Gastrocnemius medialis (tissue), 4 donors: ENCODE data around the gene RSPH1. TPM values are rescaled to one million over a fixed set of nuclear protein-coding genes. Genes with fewer than 3 reads are reported as not detected.

Experiments
- ATAC-seq, 2 donors: fragments of 150-250 bp; one replicate each; pipeline ENCODE4 v1.9.1; 2016
- DNase-seq, 2 donors: peaks; one replicate each; pipeline ENCODE4 v3.0.0-alpha.2; 2019
- H3K27ac ChIP-seq, 4 donors: fragments of 200-600 bp; sonication (generic); 1 replicate in 1 of 4; 2 replicates in 3 of 4; pipeline ENCODE4 v1.5.1; 2016 to 2018; ENCODE audit warnings: mild to moderate bottlenecking in 2 of 4, moderate library complexity in 1 of 4
- H3K27me3 ChIP-seq, 3 donors: fragments of 200-600 bp; sonication (generic) in 2 of 3; 1 replicate in 1 of 3; 2 replicates in 2 of 3; pipeline versions ENCODE4 v1.5.1 to v1.6.0; 2016 to 2019; ENCODE audit warnings: mild to moderate bottlenecking in 1 of 3, moderate library complexity in 1 of 3
- H3K36me3 ChIP-seq, 2 donors: fragments of 200-600 bp; sonication (generic) in 1 of 2; one replicate each; pipeline ENCODE4 v1.5.1; 2017 to 2018
- H3K4me1 ChIP-seq, 2 donors: fragments of 200-600 bp; sonication (generic) in 1 of 2; one replicate each; pipeline ENCODE4 v1.5.1; 2016 to 2017; ENCODE audit warnings: mild to moderate bottlenecking in 2 of 2
- H3K4me3 ChIP-seq, 4 donors: fragments of 200-600 bp; sonication (generic) in 3 of 4; 1 replicate in 1 of 4; 2 replicates in 3 of 4; pipeline ENCODE4 v1.5.1; 2016 to 2019; ENCODE audit warnings: mild to moderate bottlenecking in 2 of 4
- H3K9me3 ChIP-seq, 3 donors: fragments of 200-600 bp; sonication (generic) in 2 of 3; 1 replicate in 1 of 3; 2 replicates in 2 of 3; pipeline ENCODE4 v1.5.1; 2016 to 2019
- CTCF ChIP-seq, 5 experiments: fragments of 450-650 bp in 3 of 5; fragments of 200-600 bp in 2 of 5; sonication (generic) in 2 of 5; IDR thresholded peaks in 4 of 5; conservative IDR thresholded peaks in 1 of 5; 1 replicate in 4 of 5; 2 replicates in 1 of 5; pipeline ENCODE4 v1.5.1; 2016 to 2019; ENCODE audit warnings: antibody characterized with exemption in 5 of 5, mild to moderate bottlenecking in 3 of 5, moderate library complexity in 3 of 5
- POLR2A ChIP-seq, 2 donors: fragments of 450-650 bp; IDR thresholded peaks; one replicate each; pipeline ENCODE4 v1.6.1; 2017; ENCODE audit warnings: antibody characterized with exemption in 2 of 2, mild to moderate bottlenecking in 2 of 2, moderate library complexity in 2 of 2
- in situ Hi-C, 4 donors: fragments of 200-750 bp; cut with MboI; loops; one replicate each; pipeline versions ENCODE4 v1.15.0 to v1.8.0; 2017; ENCODE audit warnings: low sequenced_read_pairs in 4 of 4
- intact Hi-C: fragments of 100-400 bp; cut with DNase I; formaldehyde crosslinking; loops from one replicate; pipeline ENCODE4 v1.15.1; 2023; ENCODE audit warnings: low total_unique reads
- total RNA-seq, 4 donors: library from RNA; depleted of rRNA; stranded (reverse); fragments of >200 nt; gene quantifications; one replicate each; pipeline versions ENCODE4 v1.1.0 to v1.2.3, GENCODE V29; 2016

The RSPH1 gene
- total RNA-seq, 4 donors from 2014 or later: 0.29 TPM; not detected in 3

DNA sequence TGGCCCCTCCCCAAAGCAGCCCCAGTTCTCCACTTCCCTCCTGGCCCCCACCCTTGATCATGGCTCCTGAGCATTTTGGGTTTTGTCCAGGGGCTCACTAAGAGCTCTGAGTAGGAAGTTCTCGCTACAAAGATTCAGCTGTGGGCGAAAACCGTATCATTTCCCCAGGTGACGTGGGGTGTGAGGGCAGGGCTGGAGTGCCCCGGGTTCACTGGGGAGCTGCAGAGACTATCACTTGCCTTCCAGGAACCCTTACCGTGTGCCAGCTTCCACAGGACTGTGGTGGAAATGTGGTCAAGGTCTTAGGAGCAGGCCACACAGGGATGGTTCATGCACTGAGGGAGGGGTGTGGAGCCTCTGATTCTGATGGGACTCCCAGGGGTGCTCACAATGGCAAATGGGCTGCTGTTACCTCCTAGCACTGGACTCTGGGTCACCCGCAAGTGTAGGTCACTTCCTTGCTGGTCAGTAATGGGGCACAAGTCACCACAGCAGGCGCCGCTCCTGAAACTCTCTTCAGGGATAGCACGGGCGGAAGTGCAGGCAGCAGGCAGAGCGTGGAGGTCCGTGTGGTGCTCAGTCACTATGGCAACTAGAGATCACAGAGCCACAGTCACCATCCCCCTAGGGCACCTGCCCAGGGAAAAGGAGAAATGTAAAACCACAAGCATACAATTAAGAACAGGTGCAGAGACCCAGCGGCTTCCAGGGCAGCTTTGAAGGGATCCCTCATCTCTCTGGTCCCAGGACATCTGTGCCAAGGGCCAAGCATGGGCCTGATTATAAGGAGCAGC is 35.4 kb downstream of the RSPH1 start:
- ATAC-seq (no peak), DNase-seq (no peak)
- Histone ChIP-seq H3K27me3 (peaks cover 0 to 4% (median 0%) of the 10 kb centered on the region in 3 donors), H3K27ac (no peak overlapping the region), H3K4me3 (no peak overlapping the region), H3K36me3 (no peaks in the 10 kb centered on the region), H3K9me3 (no peaks in the 10 kb centered on the region), H3K4me1 (no peaks in the 10 kb centered on the region)
- in situ Hi-C loops: loop anchor here in 3 of 4 donors (25.0 kb wide), 2 partner anchors 102 to 323 kb away; no protein-coding TSS in a partner anchor
- no peak for TF ChIP-seq CTCF (IDR thresholded peaks at IDR 0.05 in 4 of 5, conservative IDR thresholded peaks at IDR 0.05 in 1 of 5)
- no peak for TF ChIP-seq POLR2A (IDR thresholded peaks at IDR 0.05)
- intact Hi-C loops: no loop called here

DNA sequence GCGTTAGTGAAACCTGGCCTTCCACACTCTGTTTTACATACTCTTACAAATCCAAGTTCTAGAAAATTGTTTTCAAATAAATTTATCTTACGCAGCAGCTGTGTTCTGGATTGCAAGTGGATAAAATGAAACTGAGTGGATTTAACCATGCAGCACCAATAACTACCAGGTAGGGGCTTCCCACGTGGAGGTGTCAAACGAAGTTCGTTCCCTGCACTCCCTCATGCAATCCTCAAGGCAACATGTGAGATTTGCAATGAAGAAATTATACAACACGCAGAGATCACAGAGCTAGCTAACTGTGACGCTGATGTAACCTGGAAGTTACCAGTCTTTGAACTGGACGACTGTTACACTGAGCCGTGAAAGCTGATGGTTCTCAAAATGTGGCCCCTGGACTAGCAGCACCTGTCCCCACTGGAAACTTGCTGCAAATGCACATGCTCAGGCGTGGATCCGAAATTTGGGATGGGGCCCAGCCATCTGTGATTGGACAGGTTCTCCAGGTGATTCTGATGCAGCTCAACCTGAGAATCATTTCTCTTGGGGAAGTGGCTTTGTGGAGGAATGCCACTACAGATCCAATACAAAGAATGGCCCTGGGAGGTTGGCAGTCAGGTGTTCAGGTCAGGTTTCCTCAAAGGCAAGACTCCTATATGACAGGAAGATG is 36.3 kb downstream of the RSPH1 start:
- Histone ChIP-seq H3K36me3 (no peaks in the 10 kb centered on the region), H3K4me1 (no peaks in the 10 kb centered on the region), H3K4me3 (no peak overlapping the region), H3K27ac (no peak overlapping the region), H3K27me3 (peaks cover 0 to 7% (median 0%) of the 10 kb centered on the region in 3 donors), H3K9me3 (no peaks in the 10 kb centered on the region)
- TF ChIP-seq POLR2A (IDR thresholded peaks at IDR 0.05): no peak
- no peak for TF ChIP-seq CTCF (IDR thresholded peaks at IDR 0.05 in 4 of 5, conservative IDR thresholded peaks at IDR 0.05 in 1 of 5)
- ATAC-seq: no peak
- intact Hi-C loops (loop anchor here (10.0 kb wide), 1 partner anchor 135 kb away; no protein-coding TSS in a partner anchor), in situ Hi-C loops (loop anchor here (10.0 to 25.0 kb wide), 3 partner anchors 103 to 322 kb away; no protein-coding TSS in a partner anchor)
- no peak for DNase-seq

- no peaks in the 10 kb centered on the region for H3K4me1 ChIP-seq
- H3K4me3 ChIP-seq: no peak overlapping the region
- H3K9me3 ChIP-seq: no peaks in the 10 kb centered on the region
- no peaks in the 10 kb centered on the region for H3K36me3 ChIP-seq
- TF ChIP-seq CTCF (IDR thresholded peaks at IDR 0.05 in 4 of 5, conservative IDR thresholded peaks at IDR 0.05 in 1 of 5) (no peak), POLR2A (IDR thresholded peaks at IDR 0.05) (no peak)
- H3K27ac ChIP-seq: no peak overlapping the region
- peaks cover 0 to 7% (median 0%) of the 10 kb centered on the region in 3 donors for H3K27me3 ChIP-seq
- no peak for ATAC-seq
- DNase-seq: no peak
- in situ Hi-C loops (loop anchor here (10.0 to 25.0 kb wide), 3 partner anchors 103 to 322 kb away; no protein-coding TSS in a partner anchor), intact Hi-C loops (loop anchor here (10.0 kb wide), 1 partner anchor 134 kb away; no protein-coding TSS in a partner anchor)
Measured at GRCh38 chr21:42459082-42459460, 37.0 kb downstream of the RSPH1 start.

DNA sequence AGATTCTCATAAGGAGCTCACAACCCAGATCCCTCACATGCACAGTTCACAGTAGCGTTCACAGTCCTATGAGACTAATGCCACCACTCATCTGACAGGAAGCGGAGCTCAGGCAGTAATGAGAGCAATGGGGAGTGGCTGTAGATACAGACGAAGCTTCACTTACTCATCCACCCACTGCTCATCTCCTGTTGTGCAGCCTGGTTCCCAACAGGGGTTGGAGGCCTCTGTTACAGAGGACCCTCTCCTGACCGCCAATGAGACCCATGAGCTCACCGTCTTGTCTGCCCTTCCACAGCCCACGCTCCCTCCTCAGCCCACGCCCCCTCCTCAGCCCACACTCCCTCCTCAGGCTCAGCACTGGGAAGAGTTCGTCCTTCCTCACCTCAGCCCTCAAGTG is 39.6 kb downstream of the RSPH1 start:
- no peak overlapping the region for H3K27ac ChIP-seq
- H3K27me3 ChIP-seq: peaks cover 0 to 7% (median 0%) of the 10 kb centered on the region in 3 donors
- ATAC-seq (no peak), DNase-seq (no peak)
- H3K4me1 ChIP-seq: no peaks in the 10 kb centered on the region
- no peak overlapping the region for H3K4me3 ChIP-seq
- no peaks in the 10 kb centered on the region for H3K9me3 ChIP-seq
- H3K36me3 ChIP-seq: no peaks in the 10 kb centered on the region
- intact Hi-C loops (loop anchor here (10.0 kb wide), 1 partner anchor 132 kb away; no protein-coding TSS in a partner anchor), in situ Hi-C loops (loop anchor here (10.0 to 25.0 kb wide), 3 partner anchors 106 to 319 kb away; no protein-coding TSS in a partner anchor)
- TF ChIP-seq CTCF (IDR thresholded peaks at IDR 0.05 in 4 of 5, conservative IDR thresholded peaks at IDR 0.05 in 1 of 5): no peak
- no peak for TF ChIP-seq POLR2A (IDR thresholded peaks at IDR 0.05)
